GM18519 (cell line): ENCODE results near the gene RANGAP1.
A peak's percentile ranks its signal among the peaks of the same experiment; 100 is the strongest.

ENCODE experiments used
- ATAC-seq: cut with Tn5 transposase; IDR thresholded peaks from one replicate; pipeline ENCODE4 v1.9.1; 2021; ENCODE audit warnings: mild to moderate bottlenecking, moderate library complexity; ENCODE audit not compliant: unreplicated experiment, low FRiP score

Gene RANGAP1

DNA sequence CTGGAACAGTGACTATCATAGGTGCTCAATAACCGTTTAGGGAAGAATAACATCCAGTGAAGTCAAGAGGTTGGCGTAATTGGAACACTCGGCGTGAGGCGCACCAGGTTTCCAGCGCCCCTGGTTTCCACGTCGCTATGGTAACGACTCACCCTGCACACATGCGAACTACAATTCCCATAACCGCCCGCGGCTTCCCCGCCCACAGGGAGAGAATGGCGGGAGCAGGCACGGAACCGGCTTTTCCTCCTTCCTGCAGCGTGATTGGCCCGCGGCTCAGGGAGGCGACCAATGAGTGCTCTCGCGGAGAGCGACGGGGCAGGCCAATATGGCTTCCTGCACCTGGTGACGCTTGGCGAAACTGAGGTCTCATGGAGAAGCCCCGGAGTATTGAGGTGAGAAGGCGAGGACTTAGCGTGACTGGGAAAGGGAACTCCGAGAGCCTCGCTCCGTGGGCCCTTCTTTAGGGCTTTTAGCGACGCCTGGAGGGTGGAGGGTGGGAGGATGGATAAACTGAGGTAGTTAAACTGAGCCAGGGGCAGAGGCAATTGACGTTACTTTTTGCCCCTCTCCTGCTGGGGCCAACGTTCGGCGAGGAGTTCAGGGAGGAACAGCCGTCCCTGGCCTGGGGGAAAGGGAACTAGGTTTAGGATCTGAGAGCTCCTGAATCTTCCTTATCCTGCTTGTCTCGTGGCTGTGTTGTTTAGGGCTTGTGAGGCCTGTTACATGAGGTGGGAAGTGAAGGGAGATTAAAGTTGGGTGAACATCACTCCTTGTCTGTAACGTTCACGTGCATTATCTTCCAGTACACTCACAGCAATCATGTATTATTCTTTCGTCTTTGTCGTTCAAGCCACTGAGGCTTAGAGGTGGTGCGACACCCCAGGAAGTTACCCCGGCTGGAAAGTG lies 80.7 kb downstream of the RANGAP1 start, which contains the start of gene L3MBTL2:
Gene L3MBTL2 (plus strand): TSS at position 321 of the 909 bp plus-strand sequence. CDS start 51 bp downstream, at position 372.
- peak; percentile 89 for ATAC-seq

DNA sequence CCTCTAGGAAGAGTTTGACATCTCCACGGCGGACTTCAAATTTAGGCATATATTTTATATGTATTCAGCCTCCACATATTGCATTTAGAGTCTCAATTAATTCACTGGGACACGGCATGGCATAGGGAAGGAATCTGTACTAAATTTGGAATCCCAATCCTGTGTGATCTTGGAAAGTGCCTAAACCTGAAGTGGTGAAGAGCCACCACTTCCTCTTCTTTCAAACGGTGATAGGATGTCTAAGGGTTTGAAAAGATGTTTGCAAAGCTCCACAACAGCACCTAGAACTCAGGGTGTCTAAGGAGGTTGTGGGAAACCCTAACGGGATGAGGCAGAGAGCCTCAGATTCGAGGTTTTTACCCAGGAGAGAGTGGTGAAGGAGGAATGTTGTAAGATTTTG lies 81.9 kb downstream of the RANGAP1 start:
- ATAC-seq: no peak

DNA sequence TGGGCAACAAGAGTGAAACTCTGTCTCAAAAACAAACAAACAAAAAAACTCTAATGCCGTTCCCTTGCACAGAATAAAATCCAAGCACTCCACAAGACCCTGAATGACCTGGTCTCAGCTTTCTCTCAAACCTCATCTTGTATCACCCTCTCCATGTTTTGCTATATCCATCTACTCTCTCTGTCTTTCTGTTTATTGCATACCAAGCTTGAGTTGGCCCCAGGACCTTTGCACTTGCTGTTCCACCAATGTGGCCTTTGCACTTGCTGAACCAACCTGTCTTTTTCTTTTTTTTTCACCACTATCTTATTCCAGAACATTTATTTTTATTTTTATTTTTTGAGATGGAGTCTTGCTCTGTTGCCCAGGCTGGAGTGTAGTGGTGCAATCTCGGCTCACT lies 82.9 kb downstream of the RANGAP1 start:
- ATAC-seq: no peak

DNA sequence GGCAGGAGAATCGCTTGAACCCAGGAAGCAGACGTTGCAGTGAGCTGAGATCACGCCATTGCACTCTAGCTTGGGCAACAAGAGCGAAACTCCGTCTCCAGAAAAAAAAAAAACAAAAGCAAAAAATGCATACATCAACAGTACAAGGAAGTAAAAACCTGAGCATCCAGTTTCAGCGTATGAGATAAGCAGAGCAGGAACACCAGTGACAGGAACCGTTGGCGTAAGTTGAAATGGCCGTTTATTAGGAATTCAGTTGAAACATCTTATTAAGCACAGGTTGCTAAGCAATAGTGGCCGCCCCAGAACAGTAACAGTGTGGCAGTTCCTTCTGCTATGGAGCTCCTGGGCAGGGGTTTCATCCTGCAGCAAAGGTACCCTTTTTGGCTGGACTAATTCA lies 84.8 kb downstream of the RANGAP1 start:
- no peak for ATAC-seq

DNA sequence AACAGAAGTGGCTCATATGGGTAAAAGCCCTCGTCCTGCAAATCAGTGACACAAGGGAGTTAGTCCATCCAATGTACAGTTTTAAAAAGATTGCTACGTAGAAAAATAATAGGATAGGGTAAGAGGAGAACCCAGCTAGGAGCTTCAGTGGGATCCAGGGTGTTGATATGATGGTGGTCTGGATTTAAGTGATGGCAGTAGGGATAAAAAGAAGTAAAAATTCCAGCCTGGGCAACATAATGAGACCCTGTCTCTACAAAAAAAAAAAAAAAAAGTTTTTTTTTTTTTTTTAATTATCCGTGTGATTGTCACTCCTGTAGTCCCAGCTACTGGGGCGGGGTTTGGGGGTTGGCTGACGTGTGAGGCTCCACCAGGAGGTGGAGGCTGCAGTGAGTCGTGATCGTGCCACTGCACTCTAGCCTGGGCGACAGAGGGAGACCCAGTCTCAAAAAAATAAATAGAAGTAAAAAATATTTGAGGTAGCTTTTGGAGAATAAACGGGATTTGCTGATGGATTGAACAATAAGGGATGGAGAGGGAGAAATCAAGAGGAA lies 87.9 kb downstream of the RANGAP1 start:
- ATAC-seq: no peak

DNA sequence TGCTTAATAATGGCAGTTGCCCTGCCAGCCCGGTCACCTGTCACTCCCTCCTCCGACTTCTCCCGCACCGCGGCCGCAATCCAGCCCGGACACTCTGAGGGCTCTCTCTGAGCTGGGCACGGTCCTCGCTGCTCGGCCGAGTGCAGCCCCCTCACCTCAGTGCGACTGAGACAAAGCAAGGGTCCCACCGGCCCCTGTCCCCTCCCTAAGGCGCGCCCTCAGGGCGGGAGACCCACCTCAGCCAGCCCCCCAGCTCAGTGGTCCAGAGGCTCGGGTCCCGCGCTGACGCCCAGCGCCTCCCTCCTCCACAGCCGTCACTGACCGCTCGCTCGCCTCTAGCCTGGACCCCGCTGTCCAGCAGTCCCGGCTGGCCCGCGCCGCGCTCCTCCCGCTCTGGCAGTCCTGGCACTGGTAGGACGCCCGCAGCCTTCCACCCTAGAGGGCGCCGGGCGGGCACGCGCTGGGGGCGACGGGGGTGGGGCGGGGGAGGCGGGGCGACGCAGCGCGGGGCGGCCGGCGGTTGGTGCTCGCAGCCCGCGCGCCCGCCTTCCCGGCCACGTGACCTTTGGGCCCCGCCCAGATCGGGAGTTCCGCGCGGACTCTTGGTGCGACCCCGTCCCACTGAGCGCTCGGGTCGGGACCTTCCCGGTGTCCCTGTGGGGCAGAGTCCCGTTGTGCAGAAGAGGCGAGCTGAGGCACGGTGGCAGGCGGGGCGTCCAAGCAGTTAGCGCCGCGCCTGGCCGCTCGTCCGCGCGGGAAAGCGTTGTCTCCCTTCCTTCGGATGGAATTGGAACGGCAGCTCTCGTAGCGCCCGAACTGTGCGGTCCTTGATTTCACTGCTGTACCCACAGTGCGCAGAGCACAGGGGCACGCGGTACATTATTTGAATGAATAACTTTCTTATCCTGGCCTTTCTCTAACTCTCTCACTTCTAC lies 88.7 kb downstream of the RANGAP1 start:
- no peak for ATAC-seq
